HEK293 (cell line): ENCODE data around the gene WDR70.
"Not testable (repeated sequence)": the region's sequence is repeated elsewhere in the genome, so short reads cannot be mapped to it uniquely, and the experiment has no call there.

Source experiments
- CTCF ChIA-PET: fragments of 350-600 bp; formaldehyde crosslinking; extraction: SDS; loops from one replicate; lab custom pipeline; 2021; ENCODE audit warnings: antibody characterized with exemption; lab: Yijun Ruan, JAX
- POLR2A ChIA-PET: fragments of 300-600 bp; formaldehyde crosslinking; extraction: SDS; loops from one replicate; lab custom pipeline; 2020; ENCODE audit warnings: antibody characterized with exemption, inconsistent platforms; lab: Yijun Ruan, JAX
- H3K27ac ChIP-seq: fragments of 200-500 bp; sonication (Bioruptor generic); 2 replicates; pipeline ENCODE4 v1.5.1; 2014; ENCODE audit warnings: low read depth, low read length, control low read depth, inconsistent platforms; ENCODE audit errors: extremely low read depth
- H3K36me3 ChIP-seq, 2 experiments: fragments of 200-500 bp in 1 of 2; sonication (Bioruptor generic) in 1 of 2; 1 replicate in 1 of 2; 2 replicates in 1 of 2; pipeline ENCODE4 v1.5.1; 2014 to 2017; ENCODE audit warnings: inconsistent platforms in 2 of 2, low read length in 2 of 2; ENCODE audit not compliant: control insufficient read depth in 2 of 2, insufficient read depth in 1 of 2
- H3K4me1 ChIP-seq: fragments of 200-500 bp; sonication (Bioruptor generic); 2 replicates; pipeline ENCODE4 v1.5.1; 2014; ENCODE audit warnings: mild to moderate bottlenecking, low read length, inconsistent platforms; ENCODE audit not compliant: control insufficient read depth, insufficient read depth
- H3K4me3 ChIP-seq: 2 replicates; pipeline ENCODE4 v1.5.1; 2011; ENCODE audit warnings: low read depth, mild to moderate bottlenecking, control low read depth, low read length, moderate library complexity
- H3K9me3 ChIP-seq: fragments of 200-500 bp; sonication (Bioruptor generic); 2 replicates; pipeline ENCODE4 v1.5.1; 2014; ENCODE audit warnings: low read depth, low read length, inconsistent platforms; ENCODE audit not compliant: control insufficient read depth, insufficient read depth
- AEBP2 ChIP-seq: fragments of 450-650 bp; formaldehyde crosslinking; IDR thresholded peaks from 2 replicates; pipeline ENCODE4 v1.5.1; 2016; ENCODE audit warnings: missing biosample characterization, missing genetic modification characterization, borderline replicate concordance
- EGR2 ChIP-seq: fragments of 450-650 bp; formaldehyde crosslinking; IDR thresholded peaks from 2 replicates; pipeline ENCODE4 v1.5.1; 2016; ENCODE audit warnings: low read depth, missing biosample characterization, missing genetic modification characterization
- PBX3 ChIP-seq: sonication (generic); formaldehyde crosslinking; IDR thresholded peaks from 2 replicates; pipeline ENCODE4 v1.8.1; 2022; ENCODE audit warnings: mild to moderate bottlenecking, moderate library complexity, missing genetic modification reagents
- PRDM10 ChIP-seq: fragments of 450-650 bp; formaldehyde crosslinking; IDR thresholded peaks from 2 replicates; pipeline ENCODE4 v1.5.1; 2016; ENCODE audit warnings: missing biosample characterization, missing genetic modification characterization
- ZBTB11 ChIP-seq: fragments of 450-650 bp; formaldehyde crosslinking; conservative IDR thresholded peaks from 2 replicates; pipeline ENCODE4 v1.5.1; 2016; ENCODE audit warnings: low read depth, missing biosample characterization, missing genetic modification characterization
- ZNF114 ChIP-seq: fragments of 450-650 bp; formaldehyde crosslinking; IDR thresholded peaks from 2 replicates; pipeline ENCODE4 v1.5.0; 2017; ENCODE audit warnings: missing biosample characterization, missing genetic modification characterization
- ZNF155 ChIP-seq: fragments of 450-650 bp; formaldehyde crosslinking; IDR thresholded peaks from 2 replicates; pipeline ENCODE4 v1.5.1; 2016; ENCODE audit warnings: missing biosample characterization, missing genetic modification characterization
- ZNF169 ChIP-seq: fragments of 450-650 bp; formaldehyde crosslinking; IDR thresholded peaks from 2 replicates; pipeline ENCODE4 v1.5.1; 2016; ENCODE audit warnings: missing biosample characterization, missing genetic modification characterization
- ZNF26 ChIP-seq: fragments of 450-650 bp; formaldehyde crosslinking; IDR thresholded peaks from 2 replicates; pipeline ENCODE4 v1.5.1; 2016; ENCODE audit warnings: missing biosample characterization, missing genetic modification characterization
- ZNF302 ChIP-seq: fragments of 450-650 bp; formaldehyde crosslinking; IDR thresholded peaks from 2 replicates; pipeline ENCODE4 v1.5.1; 2016; ENCODE audit warnings: missing biosample characterization, missing genetic modification characterization, low read depth
- ZNF350 ChIP-seq: fragments of 450-650 bp; formaldehyde crosslinking; IDR thresholded peaks from 2 replicates; pipeline ENCODE4 v1.5.0; 2017; ENCODE audit warnings: missing biosample characterization, mild to moderate bottlenecking, missing genetic modification characterization
- ZNF366 ChIP-seq: fragments of 450-650 bp; formaldehyde crosslinking; conservative IDR thresholded peaks from 2 replicates; pipeline ENCODE4 v1.5.1; 2016; ENCODE audit warnings: missing biosample characterization, missing genetic modification characterization
- ZNF548 ChIP-seq: fragments of 450-650 bp; formaldehyde crosslinking; IDR thresholded peaks from 2 replicates; pipeline ENCODE4 v1.5.1; 2016; ENCODE audit warnings: missing biosample characterization, missing genetic modification characterization
- ZNF585B ChIP-seq: fragments of 450-650 bp; formaldehyde crosslinking; IDR thresholded peaks from 2 replicates; pipeline ENCODE4 v1.5.1; 2016; ENCODE audit warnings: missing biosample characterization, missing genetic modification characterization
- ZNF626 ChIP-seq: fragments of 450-650 bp; sonication (Bioruptor Pico); formaldehyde crosslinking; IDR thresholded peaks from 2 replicates; pipeline ENCODE4 v1.5.1; 2018; ENCODE audit warnings: missing biosample characterization, missing genetic modification characterization, inconsistent platforms
- ZNF658 ChIP-seq: fragments of 450-650 bp; formaldehyde crosslinking; IDR thresholded peaks from 2 replicates; pipeline ENCODE4; 2016; ENCODE audit warnings: missing biosample characterization, missing genetic modification characterization
- ZNF792 ChIP-seq: fragments of 450-650 bp; formaldehyde crosslinking; IDR thresholded peaks from 2 replicates; pipeline ENCODE4 v1.5.1; 2016; ENCODE audit warnings: missing biosample characterization, missing genetic modification characterization

WDR70 gene

GRCh38 chr5:37776826-37777225 is 397.7 kb downstream of the WDR70 start (continued):
- no peak for TF ChIP-seq ZNF302

- CTCF ChIA-PET, result interaction anchor here (0.9 to 2.8 kb wide), 4 partner anchors 15 to 415 kb away, joined by 3 to 9 read pairs (median 5); no protein-coding TSS in a partner anchor
- no peaks in the 10 kb centered on the region for H3K36me3 ChIP-seq
- TF ChIP-seq AEBP2 (no peak), ZNF366 (no peak), ZNF658 (tag by site-specific recombination) (no peak)
- POLR2A ChIA-PET, result no interaction called here
- no peak overlapping the region for H3K4me3 ChIP-seq
- H3K4me1 ChIP-seq, result no peaks in the 10 kb centered on the region
- H3K27ac ChIP-seq, result no peak overlapping the region
- H3K9me3 ChIP-seq, result no peaks in the 10 kb centered on the region
These were observed 398.5 kb downstream of the WDR70 start for GRCh38 chr5:37777432-37778130.

- CTCF ChIA-PET, result interaction anchor here (0.7 kb wide), 1 partner anchor 412 kb away, joined by 3 read pairs; no protein-coding TSS in a partner anchor
- H3K36me3 ChIP-seq, H3K27ac ChIP-seq, H3K4me3 ChIP-seq, POLR2A ChIA-PET, H3K4me1 ChIP-seq, H3K9me3 ChIP-seq: not testable (repeated sequence)
These were observed 402.3 kb downstream of the WDR70 start for GRCh38 chr5:37781409-37781808.

GRCh38 chr5:37786416-37786815 is 407.3 kb downstream of the WDR70 start:
- CTCF ChIA-PET, result interaction anchor here (0.7 kb wide), 1 partner anchor 11 kb away, joined by 4 read pairs; no protein-coding TSS in a partner anchor
- no peaks in the 10 kb centered on the region for H3K36me3 ChIP-seq
- no peaks in the 10 kb centered on the region for H3K9me3 ChIP-seq
- H3K27ac ChIP-seq, result no peak overlapping the region
- POLR2A ChIA-PET, result no interaction called here
- no peak overlapping the region for H3K4me3 ChIP-seq
- H3K4me1 ChIP-seq, result no peaks in the 10 kb centered on the region
- TF ChIP-seq ZNF155 (no peak), ZNF114 (tag by site-specific recombination) (no peak), ZNF626 (tag by site-specific recombination) (no peak), ZNF26 (tag by site-specific recombination) (no peak), ZNF548 (tag by site-specific recombination) (no peak), ZNF169 (tag by site-specific recombination) (no peak), PBX3 (no peak), EGR2 (tag by site-specific recombination) (no peak), ZNF792 (tag by site-specific recombination) (no peak), ZNF350 (tag by site-specific recombination) (no peak), ZNF585B (no peak), ZBTB11 (tag by site-specific recombination) (no peak), PRDM10 (no peak)
